Iris pigment epithelial cell (primary cell): Measurements from ENCODE around the gene ARL2BP.
A peak's percentile ranks its signal among the peaks of the same experiment; 100 is the strongest.

Experiments used
- DNase-seq: peaks from one replicate; pipeline ENCODE4 v3.0.0-alpha.2; 2011; ENCODE audit warnings: low read depth

The ARL2BP gene

GRCh38 chr16:57235128-57236021, 9.7 kb upstream of the ARL2BP start:
- peak; percentile 83 for DNase-seq

- no peak for DNase-seq
Measured at GRCh38 chr16:57236022-57236350, 9.1 kb upstream of the ARL2BP start.

GRCh38 chr16:57238682-57239081, 6.4 kb upstream of the ARL2BP start:
- DNase-seq: no peak

GRCh38 chr16:57239107-57239506, 6.0 kb upstream of the ARL2BP start:
- no peak for DNase-seq

- no peak for DNase-seq
Measured at GRCh38 chr16:57240851-57241250, 4.2 kb upstream of the ARL2BP start.

- no peak for DNase-seq
Measured at GRCh38 chr16:57242650-57243049, 2.4 kb upstream of the ARL2BP start.

- DNase-seq: no peak
Measured at GRCh38 chr16:57244463-57244766, 644 bp upstream of the ARL2BP start.

- DNase-seq: peak; percentile 22
Measured at GRCh38 chr16:57245472-57246113, 534 bp downstream of the ARL2BP start.

GRCh38 chr16:57251352-57251751, 6.3 kb downstream of the ARL2BP start:
- DNase-seq: no peak

- DNase-seq: no peak
Measured at GRCh38 chr16:57252148-57252721, 7.2 kb downstream of the ARL2BP start.

- DNase-seq: peak; percentile 19
Measured at GRCh38 chr16:57253466-57253865, 8.4 kb downstream of the ARL2BP start.

GRCh38 chr16:57255686-57256415, 10.8 kb downstream of the ARL2BP start:
- DNase-seq: no peak

GRCh38 chr16:57256601-57257395, 11.7 kb downstream of the ARL2BP start:
- DNase-seq: no peak

GRCh38 chr16:57257455-57258070, 12.5 kb downstream of the ARL2BP start:
- DNase-seq: no peak

GRCh38 chr16:57258226-57258909, 13.3 kb downstream of the ARL2BP start:
- no peak for DNase-seq

- DNase-seq: no peak
Measured at GRCh38 chr16:57258910-57259475, 13.9 kb downstream of the ARL2BP start.

GRCh38 chr16:57260294-57260929, 15.4 kb downstream of the ARL2BP start:
- DNase-seq: peak; percentile 79

GRCh38 chr16:57261806-57262205, 16.7 kb downstream of the ARL2BP start:
- DNase-seq: no peak

- DNase-seq: no peak
Measured at GRCh38 chr16:57262841-57263540, 17.9 kb downstream of the ARL2BP start.
